ENCODE results near the gene EIF3L.

DNA sequence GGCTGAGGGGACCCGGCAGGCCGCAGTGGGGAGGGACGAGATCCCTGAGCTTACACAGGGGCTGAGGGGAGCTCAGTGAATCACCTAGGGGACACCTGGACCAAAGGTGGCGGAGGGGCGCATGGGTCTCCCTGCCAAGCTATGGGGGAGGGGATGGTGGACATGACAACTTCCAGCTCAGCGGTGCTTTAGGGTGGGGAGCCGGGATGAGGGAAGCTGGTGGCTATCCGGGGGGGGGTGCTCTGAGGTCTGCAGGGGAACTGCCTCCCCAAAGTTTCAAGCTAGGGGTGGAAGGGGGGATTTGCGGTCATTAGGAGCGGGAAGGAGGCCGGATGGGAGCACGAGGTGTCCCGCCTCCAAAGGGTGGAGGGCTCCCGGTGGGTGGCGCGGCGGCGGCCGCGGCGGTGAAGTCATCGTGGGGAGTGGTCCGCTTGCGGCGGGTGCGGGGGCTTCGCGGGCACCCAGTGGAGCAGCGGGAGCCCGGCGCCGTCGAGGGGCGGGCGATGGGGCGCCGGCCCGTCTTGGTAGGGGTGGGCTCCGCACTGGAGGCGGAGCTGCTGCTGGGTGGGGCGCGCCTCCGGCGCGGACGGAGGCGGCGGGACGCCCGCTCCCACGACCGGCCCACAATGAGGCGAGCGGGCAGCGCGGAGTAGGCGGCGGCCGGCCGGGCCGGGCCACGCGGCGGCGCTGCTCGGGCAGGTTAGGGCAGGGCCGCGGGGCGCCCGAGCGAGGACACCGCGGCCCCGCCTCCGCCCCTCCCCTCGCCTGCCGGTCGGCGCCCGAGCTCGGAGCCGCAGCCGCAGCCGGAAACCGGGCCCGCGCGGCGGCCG is 56.5 kb downstream of the EIF3L start, which contains the start of gene MICALL1:
- TF ChIP-seq, protein P1, sequence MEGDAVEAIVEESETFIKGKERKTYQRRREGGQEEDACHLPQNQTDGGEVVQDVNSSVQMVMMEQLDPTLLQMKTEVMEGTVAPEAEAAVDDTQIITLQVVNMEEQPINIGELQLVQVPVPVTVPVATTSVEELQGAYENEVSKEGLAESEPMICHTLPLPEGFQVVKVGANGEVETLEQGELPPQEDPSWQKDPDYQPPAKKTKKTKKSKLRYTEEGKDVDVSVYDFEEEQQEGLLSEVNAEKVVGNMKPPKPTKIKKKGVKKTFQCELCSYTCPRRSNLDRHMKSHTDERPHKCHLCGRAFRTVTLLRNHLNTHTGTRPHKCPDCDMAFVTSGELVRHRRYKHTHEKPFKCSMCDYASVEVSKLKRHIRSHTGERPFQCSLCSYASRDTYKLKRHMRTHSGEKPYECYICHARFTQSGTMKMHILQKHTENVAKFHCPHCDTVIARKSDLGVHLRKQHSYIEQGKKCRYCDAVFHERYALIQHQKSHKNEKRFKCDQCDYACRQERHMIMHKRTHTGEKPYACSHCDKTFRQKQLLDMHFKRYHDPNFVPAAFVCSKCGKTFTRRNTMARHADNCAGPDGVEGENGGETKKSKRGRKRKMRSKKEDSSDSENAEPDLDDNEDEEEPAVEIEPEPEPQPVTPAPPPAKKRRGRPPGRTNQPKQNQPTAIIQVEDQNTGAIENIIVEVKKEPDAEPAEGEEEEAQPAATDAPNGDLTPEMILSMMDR (IDR thresholded peaks at IDR 0.05): peak in 3 of 6 experiments; percentile 31 to 40 (median 34)
- peak in 1 of 4 donors; percentile 51 for TF ChIP-seq POLR2A (IDR thresholded peaks at IDR 0.05)

Data from esophagus squamous epithelium (tissue), 4 donors.